GM18508 (cell line): ENCODE measurements around the gene NDUFB11.
"Not testable (repeated sequence)": the region's sequence is repeated elsewhere in the genome, so short reads cannot be mapped to it uniquely, and the experiment has no call there.

Experiments used
- ATAC-seq: cut with Tn5 transposase; IDR thresholded peaks from one replicate; pipeline ENCODE4 v1.9.1; 2021; ENCODE audit warnings: moderate number of reproducible peaks; ENCODE audit not compliant: insufficient read depth, unreplicated experiment

NDUFB11 gene

DNA sequence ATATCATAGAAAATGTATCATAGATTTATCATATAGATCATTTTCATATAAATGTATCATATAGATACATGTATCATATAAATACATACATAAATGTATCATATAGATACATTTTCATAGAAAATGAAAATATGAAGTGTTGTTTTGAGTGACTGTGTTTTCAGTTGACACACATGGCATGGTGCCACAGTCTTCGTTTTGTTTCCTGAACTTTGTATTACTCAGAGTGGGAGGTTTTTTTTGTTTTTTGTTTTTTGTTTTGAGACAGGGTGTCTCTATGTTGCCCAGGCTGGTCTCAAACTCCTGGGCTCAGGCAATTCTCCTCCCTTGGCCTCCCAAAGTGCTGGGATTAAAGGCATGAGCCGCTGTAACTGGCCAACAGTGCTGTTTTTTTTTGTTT is 4.4 kb upstream of the NDUFB11 start:
- no peak for ATAC-seq

DNA sequence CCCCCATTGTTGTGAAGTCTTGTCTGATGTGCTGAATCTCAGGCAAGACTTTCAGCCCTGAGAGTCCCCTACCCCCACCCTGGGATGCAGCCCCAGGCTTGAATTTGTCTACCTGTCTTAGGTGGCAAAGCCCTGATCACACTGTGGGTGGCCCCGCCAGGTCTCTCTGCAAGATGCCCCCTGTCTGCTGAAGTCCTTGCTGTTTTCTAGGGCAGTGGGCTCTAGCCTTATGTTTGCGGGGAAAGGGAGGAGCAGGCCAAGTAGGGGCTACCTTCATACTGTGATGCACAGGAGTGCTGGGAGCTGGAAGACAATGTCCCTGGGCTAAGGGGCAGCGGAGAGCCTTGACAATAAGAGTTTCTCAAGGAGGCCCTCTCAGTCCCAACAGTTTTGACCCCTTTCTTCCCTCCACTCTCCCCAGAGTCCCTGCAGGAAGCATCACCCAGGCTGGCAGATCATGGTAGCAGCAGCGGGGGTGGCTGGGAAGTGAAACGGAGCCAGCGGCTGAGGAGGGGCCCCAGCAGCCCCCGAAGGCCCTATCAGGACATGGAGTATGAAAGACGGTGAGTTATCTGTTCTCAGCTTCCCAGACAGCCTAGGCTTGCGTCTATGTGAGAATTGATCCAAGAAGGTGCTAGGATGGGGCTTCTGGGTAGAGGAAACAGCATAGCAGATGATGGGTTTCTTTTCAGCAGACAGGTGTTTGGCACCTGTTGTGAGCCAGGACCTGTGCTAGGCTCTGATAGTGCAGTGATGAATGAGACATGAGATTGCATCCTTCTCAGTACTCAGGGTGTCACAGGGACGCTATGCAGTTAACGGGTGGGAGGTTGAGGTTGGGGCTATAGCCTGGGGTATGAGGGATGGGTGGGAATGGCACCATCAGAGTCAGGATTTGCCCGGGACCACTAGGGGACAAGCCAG is 2.7 kb upstream of the NDUFB11 start:
- no peak for ATAC-seq

DNA sequence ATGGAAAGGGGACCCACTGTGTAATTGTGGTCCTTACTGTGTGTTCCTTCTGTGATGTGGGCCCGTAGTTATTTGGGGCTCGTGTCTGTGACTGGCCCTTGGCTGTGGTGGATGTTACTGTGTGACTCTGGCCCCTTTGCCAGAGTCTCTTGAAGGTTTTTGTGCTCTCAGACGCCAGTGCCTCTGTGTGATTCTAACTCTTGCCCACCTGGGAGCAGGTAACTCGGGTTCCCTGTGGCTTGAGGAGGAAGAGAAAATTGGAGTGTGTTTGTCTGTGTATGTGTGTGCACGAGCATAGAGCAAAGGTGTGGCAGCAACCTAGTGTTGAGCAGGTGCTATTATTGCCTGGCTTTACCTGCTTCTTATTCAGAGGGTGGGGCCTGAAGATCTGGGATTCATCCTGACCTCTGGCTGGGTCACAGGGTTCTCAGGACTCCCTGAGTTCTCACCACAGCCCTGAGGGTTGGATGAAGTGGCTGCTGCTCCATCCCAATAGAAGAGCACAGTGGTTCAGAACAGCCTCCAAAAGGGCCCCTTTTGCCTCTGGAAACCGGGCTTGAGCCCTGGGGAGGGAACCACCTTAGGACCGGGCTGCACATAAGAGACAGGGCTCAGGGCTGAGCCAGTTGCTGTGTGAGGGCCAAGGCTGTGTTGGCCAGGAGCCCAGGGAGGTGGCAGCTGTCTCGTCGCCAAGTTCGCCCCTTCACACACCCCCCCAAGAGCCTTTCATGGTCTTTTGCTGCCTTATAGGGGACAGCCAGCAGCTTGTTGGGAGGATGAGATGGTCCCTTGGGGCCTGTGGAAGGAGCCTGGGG is 1.8 kb upstream of the NDUFB11 start:
- no peak for ATAC-seq

DNA sequence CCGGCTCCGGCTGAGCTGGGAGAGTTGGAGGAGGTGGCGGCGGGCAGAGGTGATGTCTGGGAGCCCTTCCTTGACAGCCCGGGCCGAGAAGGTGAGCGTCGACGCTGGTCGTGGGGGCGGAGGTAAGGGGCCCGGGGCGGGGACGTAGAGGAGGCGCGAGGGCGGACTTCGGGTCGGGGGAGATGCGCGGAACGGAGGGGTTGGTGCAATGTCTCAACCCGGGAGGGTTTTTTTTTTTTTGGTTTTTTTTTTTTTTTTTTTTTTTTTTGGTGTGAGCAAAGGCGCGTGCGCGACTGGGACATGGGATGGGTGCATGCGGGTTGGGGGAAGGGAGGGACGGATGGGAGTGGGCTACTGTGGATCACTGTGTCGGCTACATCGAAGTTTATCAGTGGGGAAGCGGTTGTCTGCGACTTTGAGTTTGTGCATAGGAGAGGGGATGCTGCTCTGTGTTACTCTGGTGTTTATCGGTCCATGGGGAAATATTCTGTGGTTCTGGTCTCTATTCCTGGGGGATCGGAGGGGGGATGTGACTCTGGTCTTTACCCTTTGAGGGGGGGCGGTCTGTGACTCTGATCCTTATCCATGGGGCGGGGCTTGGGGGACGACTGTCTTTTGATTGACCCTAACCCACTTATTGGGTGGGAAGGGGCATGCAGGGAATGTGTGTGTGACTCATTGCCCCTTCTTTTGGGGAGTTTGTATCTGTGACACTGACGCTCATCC is 1.1 kb upstream of the NDUFB11 start:
- peak; percentile 11 for ATAC-seq

DNA sequence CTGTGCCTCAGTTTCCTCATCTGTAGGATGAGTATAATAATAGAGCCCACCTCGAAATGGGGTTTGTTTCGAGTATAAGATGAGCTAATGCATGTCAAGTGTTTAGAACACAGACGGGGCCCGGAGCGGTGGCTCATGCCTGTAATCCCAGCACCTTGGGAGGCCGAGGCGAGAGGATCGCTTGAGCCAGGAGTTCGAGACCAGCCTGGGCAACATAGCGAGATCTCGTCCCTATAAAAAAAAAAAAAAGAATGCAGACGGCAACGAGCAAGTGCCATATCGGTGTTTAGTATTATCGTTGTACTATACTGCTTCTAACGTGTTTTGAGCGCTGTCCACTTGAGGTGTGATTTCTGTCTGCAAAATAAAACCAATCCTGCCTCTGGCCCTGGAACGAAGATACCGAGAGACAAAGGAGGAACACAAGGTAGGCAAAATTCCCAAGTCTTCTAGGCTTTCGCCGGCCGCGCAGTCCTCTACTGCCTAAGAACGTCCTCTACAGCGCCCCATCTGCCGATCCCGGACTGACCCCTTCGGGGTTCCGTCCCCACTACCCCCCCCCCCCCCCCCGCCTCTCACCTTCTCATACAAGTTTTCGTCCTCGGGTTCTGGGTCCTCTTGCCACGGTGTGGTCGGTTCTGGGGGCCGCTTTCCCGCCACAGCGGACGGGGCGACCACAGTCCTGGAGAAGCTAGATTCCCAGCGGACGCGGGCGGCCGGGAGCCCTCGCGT is 442 bp downstream of the NDUFB11 start:
- ATAC-seq = no peak

DNA sequence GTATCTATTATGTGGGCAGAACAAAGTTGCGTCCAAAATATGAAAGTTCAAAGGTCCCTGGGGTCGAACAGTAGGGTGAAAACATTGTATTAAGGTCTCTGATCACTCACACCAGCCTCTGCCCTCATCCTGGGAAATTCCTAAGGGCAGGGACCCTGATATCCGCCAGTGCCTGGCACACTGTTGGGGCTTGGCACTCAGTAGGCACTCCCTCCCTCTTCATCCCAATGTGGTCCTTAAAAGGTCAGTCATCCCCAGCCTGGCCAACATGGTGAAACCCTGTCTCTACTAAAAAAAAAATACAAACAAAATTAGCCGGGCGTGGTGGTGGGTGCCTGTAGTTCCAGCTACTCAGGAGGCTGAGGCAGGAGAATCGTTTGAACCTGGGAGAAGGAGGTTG is 6.3 kb downstream of the NDUFB11 start:
- ATAC-seq = no peak

DNA sequence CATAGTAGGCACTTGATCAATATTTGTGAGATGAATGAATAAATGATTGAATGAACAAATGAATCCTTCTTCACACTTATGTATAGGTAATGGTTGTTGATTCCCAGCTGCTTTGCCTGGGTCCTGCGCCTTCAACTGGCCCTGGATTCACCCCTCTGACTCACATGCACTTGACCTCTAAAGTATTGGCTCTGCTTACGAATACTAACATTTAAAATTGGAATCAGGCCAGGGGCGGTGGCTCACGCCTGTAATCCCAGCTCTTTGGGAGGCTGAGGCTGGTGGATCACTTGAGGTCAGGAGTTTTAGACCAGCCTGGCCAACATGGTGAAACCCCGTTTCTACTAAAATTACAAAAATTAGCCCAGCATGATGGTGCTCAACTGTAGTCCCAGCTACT is 8.9 kb downstream of the NDUFB11 start:
- ATAC-seq = not testable (repeated sequence)

DNA sequence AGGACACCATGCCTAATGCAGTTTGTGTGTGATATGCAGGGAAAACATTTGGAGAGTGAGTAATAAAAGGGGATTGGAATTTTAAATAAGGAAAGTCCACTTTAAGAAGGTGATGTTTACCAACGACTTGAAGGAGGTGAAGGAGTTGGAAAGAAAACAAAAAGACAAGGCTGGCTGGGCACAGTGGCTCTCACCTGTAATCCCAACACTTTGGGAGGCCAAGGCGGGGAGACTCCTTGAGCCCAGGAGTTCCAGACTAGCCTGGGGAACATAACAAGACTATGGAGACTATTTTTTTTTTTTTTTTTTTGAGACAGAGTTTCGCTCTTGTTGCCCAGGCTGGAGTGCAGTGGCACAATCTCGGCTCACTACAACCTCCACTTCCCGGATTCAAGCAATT is 11.0 kb downstream of the NDUFB11 start:
- ATAC-seq = no peak

DNA sequence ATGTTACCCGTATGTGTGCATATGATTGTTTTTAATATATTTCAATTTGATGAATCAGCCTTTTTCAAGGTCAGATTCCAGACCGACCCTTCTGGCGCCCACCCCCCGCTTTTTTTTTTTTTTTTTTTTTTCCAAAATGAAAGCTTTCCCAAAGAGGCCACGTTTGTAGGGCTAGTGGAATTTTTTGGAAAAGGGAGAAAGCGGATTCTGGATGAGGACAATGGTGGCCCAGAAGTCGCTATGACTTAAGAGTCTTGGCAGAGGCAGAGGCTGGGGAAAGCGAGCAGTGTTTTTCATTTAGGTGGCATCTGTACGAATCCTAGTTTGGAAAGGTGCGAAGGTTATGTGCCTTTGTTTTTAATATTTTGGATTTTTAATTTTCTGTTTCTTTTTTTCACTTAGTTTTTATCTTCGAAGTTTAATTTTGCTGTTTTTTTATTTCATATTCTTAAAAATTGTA is 14.6 kb downstream of the NDUFB11 start:
- ATAC-seq = no peak

DNA sequence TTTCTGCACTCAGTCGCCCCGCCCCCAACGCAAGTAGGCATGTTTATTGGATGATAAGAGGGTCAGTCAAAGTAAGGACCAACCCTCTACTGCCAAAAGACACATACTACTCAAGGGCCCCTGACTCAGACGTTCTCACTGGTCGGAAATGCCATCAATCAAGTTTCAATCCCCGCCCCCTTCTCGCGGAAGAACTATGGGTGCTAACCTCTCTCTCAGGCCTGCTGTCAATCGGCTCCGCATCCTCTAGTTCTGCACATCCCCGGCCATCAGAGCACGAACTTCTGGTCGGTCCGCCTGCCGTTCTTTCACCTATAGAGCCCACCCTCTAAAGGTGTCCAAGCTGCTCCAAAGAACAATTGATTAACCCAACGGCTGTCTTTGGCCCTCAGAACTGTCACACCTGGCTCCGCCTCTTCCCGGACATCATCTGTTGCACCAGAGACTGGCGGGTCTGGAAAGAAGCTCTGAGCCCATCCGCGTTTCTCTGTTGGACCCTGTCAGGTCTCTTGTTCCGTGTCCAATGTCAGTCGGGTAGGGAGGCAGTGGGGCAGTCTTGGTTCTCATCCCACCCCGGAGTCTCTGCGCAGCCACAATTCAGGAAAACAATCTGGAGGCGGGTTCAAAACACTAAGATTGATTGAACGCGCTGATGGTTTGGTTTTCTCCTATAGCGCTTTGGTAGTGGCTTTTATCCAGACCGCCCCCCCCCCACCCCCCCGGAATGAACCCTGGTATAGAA is 15.2 kb downstream of the NDUFB11 start:
- ATAC-seq = no peak

DNA sequence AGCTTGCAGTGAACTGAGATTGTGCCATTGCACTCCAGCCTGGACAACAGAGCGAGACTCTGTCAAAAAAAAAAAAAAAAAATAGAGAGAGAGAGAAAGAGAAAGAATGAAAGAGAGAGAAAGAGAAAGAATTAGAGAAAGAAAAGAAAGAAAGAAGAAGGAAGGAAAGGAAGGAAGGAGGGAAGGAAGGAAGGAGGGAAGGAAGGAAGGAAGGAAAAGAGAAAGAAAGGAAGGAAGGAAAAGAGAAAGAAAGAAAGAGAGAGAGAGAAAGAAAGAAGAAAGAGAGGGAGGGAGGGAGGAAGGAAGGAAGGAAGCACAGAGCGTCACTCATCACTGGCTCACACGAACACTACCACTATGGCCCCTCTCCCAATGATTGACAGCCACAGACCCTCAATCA is 20.0 kb downstream of the NDUFB11 start:
- ATAC-seq = not testable (repeated sequence)

DNA sequence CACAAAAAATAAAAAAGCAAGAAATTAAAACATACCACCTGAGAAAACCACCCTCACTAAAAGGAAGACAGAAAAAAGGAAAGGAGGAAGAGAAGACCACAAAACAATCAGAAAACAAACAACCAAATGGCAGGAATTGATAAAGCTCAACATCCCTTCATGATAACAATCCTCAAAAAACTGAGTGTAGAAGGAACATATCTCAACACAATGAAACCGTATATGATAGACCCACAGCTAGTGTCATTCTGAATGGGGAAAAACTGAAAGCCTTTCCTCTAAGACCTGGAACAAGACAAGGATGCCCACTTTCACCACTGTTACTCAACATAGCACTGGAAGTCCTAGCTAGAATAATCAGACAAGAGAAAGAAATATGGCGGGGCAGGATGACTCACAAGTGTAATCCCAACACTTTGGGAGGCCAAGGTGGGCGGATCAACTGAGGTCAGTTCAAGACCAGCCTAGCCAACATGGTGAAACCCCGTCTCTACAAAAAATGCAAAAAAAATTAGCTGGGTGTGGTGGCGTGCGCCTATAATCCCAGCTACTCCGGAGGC is 27.9 kb downstream of the NDUFB11 start:
- not testable (repeated sequence) for ATAC-seq

DNA sequence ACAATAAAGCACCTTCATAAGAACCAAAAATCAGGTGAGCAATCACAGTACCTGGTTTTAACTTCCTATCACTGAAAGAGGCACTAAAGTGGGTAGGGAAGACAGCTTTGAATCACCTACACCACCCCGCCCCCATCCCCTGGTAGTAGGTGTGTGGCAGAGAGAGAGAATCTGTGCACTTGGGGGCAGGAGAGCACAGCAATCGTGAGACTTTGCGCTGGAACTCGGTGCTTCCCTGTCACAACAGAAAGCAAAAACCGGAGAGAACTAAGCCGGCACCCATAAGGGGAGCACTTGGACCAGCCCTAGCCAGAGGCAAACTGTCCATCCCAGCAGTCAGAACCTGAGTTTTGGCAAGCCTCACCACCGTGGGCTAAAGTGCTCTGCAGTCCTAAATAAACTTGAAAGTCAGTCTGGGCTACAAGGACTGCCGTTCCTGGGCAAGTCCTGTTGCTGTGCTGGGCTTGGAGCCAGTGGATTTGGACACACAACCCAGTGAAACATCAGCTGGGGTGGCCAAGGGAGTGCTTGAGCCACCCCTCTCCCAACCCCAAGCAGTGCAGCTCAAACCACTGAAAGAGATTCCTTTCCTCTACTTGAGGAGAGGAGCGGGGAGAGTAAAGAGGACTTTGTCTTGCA is 32.1 kb downstream of the NDUFB11 start:
- no peak for ATAC-seq

DNA sequence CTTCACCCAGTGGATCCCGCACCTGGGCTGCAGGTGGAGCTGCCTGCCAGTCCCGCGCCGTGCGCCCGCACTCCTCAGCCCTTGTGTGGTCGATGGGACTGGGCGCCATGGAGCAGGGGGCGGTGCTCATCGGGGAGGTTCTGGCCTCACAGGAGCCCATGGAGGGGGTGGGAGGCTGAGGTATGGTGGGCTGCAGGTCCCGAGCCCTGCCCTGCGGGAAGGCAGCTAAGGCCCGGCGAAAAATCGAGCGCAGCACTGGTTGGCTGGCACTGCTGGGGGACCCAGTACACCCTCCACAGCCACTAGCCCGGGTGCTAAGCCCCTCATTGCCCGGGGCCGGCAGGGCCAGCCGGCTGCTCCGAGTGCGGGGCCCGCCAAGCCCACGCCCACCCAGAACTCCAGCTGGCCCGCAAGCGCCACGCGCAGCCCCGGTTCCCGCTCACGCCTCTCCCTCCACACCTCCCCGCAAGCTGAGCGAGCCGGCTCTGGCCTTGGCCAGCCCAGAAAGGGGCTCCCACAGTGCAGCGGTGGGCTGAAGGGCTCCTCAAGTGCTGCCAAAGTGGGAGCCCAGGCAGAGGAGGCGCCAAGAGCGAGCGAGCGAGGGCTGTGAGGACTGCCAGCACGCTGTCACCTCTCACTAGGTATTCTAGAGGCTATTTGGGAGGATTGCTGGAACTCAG is 33.4 kb downstream of the NDUFB11 start:
- not testable (repeated sequence) for ATAC-seq

DNA sequence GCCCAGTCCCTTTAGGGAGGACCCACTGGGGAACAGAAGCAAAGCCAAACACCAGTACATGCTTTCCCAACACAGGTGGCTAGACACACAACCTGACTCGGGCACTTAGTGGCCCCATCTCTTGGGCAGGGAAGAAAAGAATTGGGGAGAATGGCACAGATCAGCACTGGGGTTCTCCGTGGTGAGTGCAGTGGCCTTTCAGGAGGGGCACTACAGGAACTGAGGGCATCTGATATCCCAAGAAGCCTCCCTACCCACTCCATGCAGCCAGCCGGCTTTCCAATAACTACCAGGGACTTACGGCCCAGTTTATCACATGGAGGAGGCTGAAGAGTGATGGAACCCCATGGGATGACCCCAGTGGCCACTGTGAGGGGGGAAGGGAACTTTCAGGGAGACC is 43.3 kb downstream of the NDUFB11 start:
- no peak for ATAC-seq

DNA sequence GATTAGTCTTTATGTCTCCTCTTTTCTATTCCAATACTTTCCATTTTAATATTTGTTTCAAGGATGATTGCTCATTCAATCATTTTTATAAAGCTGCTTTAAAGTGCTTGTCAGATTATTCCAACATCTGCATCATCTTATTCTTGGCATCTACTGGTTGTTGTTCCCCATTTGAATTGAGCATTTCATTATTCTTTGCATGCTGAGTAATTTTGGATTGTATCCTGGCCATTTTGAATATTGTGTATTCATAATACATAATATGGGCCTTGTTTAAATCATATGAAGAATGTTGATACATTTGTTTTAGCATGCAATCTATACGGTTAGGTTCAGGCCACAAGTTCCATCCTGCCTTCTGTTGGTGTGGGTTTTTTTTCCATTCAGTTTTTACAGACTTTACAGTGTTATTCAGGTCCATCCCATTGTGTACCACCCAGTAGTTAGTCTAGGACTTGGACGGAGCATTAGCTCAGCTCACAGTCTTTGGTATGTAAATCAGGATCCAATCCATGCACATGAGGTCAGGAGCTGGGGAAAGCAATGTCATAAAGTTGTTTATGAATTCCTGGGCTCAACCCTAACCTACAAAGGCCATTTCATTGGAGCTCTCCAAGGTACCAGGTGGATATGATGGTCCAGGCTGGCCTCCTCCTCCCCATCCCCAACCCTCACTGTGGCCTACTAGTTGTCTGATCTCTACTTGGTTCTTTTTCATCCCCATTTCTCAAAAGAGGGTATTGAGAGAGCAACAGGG is 46.0 kb downstream of the NDUFB11 start:
- ATAC-seq = no peak

DNA sequence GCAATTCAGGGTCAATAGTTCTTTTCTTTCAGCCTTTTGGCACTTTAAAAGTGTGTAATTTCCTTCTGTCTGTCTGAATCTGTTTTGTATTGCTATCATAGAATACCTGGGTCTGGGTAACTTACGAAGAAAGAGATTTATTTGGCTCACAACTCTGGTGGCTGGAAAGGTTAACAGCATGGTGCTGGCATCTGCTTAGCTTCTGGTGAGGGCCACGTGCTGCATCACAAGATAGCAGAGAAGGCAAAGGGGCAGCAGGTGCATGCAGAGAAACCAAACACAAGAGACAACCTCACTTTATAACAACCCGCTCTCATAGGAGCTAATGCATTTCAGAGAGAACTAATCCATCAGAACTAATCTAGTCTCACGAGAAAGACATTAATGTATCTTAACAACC is 47.5 kb downstream of the NDUFB11 start:
- no peak for ATAC-seq
